ENCODE data around the gene NAP1L5. TPM values are rescaled to one million over a fixed set of nuclear protein-coding genes. Genes with fewer than 3 reads are reported as not detected.

NAP1L5 gene
- total and polyA plus RNA-seq, 2 of the 13 experiments (the other 11 are each of a cell fraction or from before 2014, with no cell fraction given) = 1.3 to 1.6 TPM

- TF ChIP-seq ZNF704 (CRISPR knock-in tag; IDR thresholded peaks at IDR 0.05; ENCODE audit: borderline replicate concordance) = no peak
- no peak for TF ChIP-seq SRF (IDR thresholded peaks at IDR 0.05; ENCODE audit: low read depth, low read length)
- TF ChIP-seq ZNF770 (CRISPR knock-in tag; IDR thresholded peaks at IDR 0.05) = no peak
- no peak for TF ChIP-seq HNF1A (IDR thresholded peaks at IDR 0.05; ENCODE audit: low read depth)
- no peak for TF ChIP-seq HNF1A (CRISPR knock-in tag; IDR thresholded peaks at IDR 0.05; ENCODE audit: borderline replicate concordance)
- TF ChIP-seq ZNF207 (IDR thresholded peaks at IDR 0.05; ENCODE audit: borderline replicate concordance) = no peak
- no peak for TF ChIP-seq MIER2 (CRISPR knock-in tag; IDR thresholded peaks at IDR 0.05)
- peak; percentile 56; the same call in 1 of the 2 replicates for TF ChIP-seq ZBTB38 (CRISPR knock-in tag; IDR thresholded peaks at IDR 0.05)
- no peak for TF ChIP-seq KMT2A (CRISPR knock-in tag; IDR thresholded peaks at IDR 0.05)
- TF ChIP-seq DBP (CRISPR knock-in tag; IDR thresholded peaks at IDR 0.05; ENCODE audit: not compliant biosample characterization) = no peak
- TF ChIP-seq SP4 (CRISPR knock-in tag; IDR thresholded peaks at IDR 0.05) = no peak
- no peak for TF ChIP-seq ZNF747 (CRISPR knock-in tag; IDR thresholded peaks at IDR 0.05; ENCODE audit: borderline replicate concordance)
- no peak for TF ChIP-seq ZSCAN30 (CRISPR knock-in tag; IDR thresholded peaks at IDR 0.05)
- TF ChIP-seq ZNF605 (CRISPR knock-in tag; IDR thresholded peaks at IDR 0.05) = 0 out of 2 replicates have a peak, but pooled peaks have one; percentile 37
- no peak for TF ChIP-seq GABPB1 (CRISPR knock-in tag; IDR thresholded peaks at IDR 0.05)
- TF ChIP-seq BRCA1 (CRISPR knock-in tag; IDR thresholded peaks at IDR 0.05) = no peak
- 0 out of 2 replicates have a peak, but pooled peaks have one; percentile 51 for TF ChIP-seq ZBTB4 (CRISPR knock-in tag; IDR thresholded peaks at IDR 0.05; ENCODE audit: borderline replicate concordance)
- TF ChIP-seq SMC3 (IDR thresholded peaks at IDR 0.05; ENCODE audit: low read length) = peak; percentile 62
- TF ChIP-seq THAP11 (CRISPR knock-in tag; IDR thresholded peaks at IDR 0.05) = no peak
- TF ChIP-seq PITX1 (CRISPR knock-in tag; IDR thresholded peaks at IDR 0.05) = peak; percentile 42; the same call in 1 of the 2 replicates
Measured at GRCh38 chr4:88706574-88706973, 8.9 kb upstream of the NAP1L5 start (continued).

Data from HepG2 (cell line).